CD4-positive, alpha-beta T cell treated with Interleukin-6 at 100 ng/mL for 8 hours (primary cell): ENCODE results near the gene DDX1.

Source experiments
- DNase-seq: peaks from one replicate; pipeline ENCODE4 v3.0.0-alpha.2; 2020; ENCODE audit warnings: mixed read lengths, low spot score

The DDX1 gene

DNA sequence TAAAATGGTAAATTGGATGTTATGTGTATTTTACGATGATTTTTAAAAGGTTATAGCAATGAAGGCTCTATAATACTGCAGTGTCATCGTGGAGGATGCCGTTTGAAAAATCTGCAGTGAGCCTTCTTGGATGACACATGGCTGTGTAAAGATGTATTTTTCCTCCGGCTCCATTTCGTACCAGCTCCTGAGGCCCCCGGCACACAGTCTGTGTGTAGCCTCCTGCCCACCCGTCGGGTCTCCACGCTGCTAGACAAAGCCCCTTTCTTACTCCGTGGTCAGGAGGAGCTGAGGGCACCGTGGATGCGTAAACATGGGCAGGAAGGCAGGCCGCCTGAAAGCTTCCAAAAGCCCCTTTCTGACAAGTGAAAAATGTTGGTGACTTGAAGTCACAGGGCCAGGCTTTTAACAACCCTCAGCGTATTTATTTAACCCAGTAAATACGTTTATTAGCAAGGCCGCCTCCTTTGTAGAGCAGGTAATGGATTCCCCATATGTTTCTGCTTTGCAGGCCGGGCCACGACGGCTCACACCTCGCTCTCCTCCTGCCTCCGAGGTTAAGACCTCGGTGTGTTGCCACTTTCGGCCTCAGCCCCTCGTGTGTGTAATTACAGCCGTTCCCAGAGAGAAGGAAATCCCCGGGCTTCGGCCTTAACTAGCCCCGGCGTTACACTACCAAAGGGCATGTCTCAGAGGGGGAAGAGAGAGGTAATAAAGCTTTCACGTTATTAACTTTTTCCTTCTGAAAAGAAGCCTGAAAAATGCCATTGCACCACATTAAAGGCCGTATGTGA is 72.8 kb downstream of the DDX1 start:
- DNase-seq = no peak

DNA sequence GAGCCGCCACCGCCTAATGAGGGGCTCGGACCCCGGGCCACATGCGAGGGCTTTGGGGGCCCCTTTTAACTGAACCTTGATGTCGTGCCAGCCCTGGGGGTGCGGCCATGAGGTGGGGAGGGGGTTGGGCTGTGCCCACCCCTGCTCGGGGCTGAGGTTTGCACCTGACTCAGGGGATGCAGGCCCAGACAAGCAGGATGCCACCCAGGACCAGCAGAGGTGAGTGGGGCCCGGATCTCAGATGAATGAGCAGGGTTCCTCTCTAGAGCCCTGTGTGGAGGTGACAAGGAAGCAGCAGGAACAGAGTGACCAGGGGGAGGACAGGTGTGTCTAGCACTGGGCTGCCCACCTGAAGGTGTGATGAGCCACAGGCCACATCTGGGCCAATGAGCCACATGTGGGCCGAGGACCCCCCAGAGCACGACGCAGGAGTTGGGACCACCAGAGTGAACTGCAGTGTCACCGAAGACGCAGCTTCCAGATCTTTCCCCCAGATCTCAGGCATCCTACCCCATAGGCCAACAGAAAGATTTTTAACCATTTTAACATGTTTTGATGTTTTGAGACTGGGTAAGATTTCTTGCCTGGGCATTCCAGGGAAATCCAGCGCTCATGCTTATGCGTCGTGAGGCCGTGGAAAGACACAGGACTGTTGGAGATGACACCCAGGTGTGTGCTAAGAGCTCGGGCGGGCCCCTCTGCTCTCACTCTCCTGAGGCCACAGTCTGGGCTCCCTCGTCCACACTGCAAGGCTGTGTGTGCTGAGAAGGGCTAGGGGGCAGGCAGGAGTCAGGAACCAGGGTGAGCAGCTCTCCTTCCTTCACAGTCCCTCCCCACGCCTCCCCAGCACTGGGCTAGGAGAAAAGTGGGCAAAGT is 73.6 kb downstream of the DDX1 start:
- DNase-seq = no peak

DNA sequence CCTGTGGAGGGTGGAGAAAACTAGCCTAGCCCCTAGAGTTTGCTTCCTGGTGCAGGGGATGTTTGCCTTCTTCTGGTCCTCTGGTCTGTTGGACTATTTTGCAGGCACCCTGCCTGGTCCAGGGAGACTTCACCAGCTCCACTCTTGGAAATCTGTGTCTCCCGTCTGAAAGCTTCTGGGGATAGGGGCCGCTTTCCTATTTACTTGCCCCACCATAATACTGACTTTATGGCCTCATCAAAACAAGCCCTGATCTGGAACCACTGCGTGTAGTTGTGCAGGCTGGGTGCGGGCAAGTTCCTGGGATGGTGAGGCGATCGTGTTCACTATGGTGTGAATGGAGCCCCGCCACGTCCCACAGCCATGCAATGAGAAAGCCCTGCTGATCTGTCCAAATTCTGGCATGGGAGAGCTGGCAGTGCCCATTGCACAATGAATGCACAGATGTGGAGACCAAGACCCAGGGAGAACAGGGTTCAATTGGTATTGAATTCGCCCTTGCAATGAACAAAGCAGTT is 74.3 kb downstream of the DDX1 start:
- DNase-seq = no peak

DNA sequence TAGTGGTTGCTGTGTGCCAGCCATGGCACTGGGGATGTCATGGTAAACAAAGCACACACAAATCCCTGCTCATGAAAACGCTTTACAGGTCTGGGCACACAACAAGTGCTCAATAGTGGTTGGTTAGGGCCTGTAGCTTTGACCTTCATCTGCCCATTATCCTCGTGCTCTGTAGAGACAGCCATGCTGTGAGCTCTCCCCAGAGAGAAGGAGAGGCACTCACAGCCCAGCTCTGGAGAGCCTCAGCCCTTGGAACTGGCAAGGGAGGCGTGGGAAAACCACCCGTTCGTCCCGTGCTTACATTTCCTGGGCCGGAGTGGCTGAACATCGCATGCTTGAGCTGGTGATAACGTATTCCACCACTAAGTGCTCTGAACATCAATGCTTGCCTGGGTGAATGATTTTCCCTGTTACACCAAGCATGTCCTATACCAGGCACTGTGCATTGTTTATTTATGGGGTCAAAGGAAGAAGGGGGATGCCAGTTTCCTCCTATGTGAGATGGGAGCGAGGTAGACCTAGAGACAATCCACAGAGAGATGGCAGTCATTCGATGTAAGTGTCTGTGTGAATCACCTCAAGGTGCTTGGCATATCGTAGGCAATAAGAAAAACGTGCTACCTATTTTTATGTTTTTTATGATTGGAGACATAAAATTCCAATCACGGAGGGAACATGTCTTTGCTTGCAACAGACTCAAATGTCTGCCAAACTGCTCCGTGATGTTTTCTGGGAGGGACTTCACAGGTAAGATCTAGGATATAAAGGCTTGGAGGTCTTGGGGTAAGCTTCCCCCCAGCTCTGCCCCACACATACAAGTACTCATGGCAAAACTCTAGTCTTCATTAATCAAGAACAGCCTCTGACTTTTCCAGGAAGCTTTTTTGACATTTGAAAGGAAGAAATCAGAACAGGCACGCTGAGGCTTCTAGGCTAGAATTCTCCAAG is 75.5 kb downstream of the DDX1 start:
- no peak for DNase-seq

DNA sequence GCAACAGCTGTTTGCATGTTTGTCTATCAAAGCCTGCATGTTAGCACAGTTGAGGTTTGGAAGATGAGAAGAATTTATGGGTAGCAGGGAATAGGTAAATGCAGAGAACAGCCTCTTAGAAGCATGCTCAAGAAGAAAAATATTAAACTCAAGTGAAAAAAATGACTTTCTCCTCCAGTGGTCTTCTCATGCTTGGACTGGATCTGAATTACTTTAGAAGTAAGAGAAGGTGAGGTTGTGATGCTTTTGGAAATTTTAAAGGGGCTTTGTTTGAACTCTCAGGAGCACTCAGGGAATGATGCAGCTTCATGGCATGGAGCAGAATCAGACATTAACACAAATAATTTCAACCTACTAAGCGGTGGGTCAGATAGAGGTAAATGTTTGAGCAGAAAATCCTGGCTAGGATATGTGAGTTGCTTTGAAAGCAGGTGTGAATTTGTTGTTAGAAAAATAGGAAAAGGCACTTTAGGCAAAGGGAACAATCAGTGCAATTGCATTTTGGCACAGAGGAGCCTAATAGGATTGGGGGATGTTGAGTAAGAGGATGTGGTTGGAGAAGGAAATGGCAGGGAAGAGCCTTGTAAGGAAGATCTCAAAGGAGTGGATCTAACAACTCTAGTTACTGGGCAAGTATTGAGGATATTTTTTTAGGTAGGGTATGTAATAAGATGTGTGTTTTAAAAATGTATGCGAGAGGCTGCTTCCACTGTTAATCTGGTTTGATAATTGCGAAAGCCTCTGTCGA is 76.3 kb downstream of the DDX1 start:
- no peak for DNase-seq

GRCh38 chr2:15668611-15669305 is 77.1 kb downstream of the DDX1 start:
- DNase-seq = no peak

GRCh38 chr2:15669375-15669910 is 77.8 kb downstream of the DDX1 start:
- DNase-seq = no peak

DNA sequence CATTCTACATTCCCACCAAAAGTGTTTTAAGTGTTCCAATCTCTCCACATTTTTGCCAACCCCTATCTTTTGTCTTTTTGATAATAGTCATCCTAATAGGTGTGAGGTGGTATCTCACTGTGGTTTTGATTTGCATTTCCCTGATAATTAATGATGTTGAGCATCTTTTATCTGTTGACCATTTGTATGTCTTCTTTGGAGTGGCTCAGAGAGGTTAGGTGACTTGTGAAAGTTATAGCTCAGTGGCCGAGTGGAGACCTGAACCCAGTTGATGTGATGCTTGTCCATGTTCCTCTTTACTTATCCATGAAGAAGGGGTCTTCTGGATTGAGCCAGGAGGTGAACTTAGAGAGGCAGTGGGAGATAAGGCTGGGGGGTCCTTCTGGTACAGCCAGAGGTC is 78.8 kb downstream of the DDX1 start:
- no peak for DNase-seq

DNA sequence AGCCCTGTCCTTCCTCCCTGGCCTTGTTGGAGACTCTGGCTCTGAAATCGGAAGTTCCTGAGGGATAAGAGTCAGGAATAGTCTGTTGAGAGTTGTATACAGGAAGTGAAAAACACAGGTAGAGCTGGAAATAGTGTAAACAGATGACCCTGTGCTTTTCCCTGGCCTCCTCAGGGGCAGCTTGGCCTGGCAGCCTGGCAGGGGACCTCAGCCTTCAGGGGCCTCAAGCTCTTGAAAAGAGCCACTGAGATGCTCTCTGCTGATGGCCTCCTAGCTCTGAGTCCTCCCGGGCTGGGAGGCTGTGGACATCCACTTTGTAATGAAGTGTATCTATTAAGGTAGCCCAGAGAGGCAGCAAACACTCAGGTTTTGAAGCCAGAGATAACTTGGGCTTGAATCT is 79.3 kb downstream of the DDX1 start:
- no peak for DNase-seq

GRCh38 chr2:15671409-15671808 is 79.7 kb downstream of the DDX1 start:
- no peak for DNase-seq

GRCh38 chr2:15671842-15672815 is 80.5 kb downstream of the DDX1 start:
- no peak for DNase-seq

DNA sequence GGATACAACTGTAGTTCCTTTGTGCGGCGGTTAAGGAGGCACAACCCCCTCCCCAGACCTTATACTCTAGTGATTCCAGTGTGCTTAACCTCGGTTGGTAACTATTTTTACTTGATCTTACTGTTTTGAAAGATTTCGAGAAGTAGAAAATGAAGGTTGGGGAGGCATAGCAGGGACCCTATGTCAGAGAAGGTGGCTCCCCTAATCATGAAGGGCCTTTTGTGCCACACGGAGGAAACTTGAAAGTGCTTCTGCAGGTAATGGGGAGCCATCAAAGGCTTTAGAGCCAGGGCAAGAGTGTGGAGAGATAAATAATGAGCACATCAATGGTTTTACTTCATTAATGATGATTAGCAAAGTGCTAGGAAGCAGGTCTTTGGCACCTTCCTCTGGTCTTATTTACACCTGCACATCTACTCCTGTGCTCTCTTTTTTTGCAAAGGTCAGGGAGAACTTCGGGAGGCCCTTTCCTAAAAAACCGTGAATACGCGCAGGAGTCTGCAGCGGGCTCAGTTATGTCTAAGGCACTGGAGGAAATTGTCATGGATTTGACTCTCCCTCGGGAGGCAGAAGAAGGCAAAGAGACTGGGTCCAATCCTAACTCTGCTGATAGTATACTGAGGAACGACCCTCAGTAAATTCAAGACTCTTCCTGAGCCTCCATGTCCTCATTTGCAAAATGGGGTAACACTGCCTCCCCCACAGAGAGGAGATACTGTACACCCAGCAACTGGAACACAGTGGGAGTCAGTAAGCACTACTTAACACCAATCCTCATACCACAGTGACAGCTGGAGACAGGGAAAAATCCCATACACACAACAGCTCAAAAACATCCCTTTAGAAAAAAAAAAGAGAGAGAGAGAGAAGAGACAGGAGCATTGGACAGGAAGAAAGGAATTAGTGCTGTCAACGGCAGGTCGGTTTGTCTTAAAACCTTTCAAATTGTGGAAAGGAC is 81.6 kb downstream of the DDX1 start:
- DNase-seq = no peak

DNA sequence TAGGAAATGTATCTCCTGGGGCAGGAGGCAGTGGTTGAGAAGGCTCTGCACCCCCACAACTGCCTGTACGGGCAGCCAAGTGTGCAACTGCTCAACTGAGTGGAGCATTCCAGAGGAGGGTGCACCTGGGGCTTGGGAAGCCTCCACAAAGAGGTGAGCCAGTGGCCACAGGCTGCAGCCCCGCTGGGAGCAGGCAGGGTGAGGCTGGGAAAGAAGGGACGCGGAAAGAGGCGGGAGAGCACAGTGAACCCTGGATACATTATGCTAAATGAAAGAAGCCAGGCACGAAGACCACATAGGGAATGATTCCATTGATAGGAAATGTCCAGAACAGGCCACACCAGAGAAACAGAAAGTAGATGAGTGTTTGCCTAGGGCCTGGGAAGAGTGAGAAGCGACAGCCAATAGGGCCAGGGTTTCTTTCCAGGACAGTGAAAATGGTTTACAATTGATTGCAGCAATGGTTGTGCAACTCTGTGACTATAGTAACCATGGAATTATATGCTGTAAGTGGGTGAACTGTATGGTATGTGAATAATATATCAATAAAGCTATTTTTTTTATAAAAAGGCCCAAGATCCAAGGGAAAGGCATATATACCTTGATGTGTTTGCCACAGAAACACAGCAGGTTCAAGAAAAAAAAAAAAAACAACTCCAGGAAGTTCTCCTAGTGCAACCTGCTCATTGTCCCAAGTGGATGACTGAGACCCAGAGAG is 82.4 kb downstream of the DDX1 start:
- DNase-seq = no peak

- no peak for DNase-seq
These were observed 83.2 kb downstream of the DDX1 start for GRCh38 chr2:15674637-15675455.

DNA sequence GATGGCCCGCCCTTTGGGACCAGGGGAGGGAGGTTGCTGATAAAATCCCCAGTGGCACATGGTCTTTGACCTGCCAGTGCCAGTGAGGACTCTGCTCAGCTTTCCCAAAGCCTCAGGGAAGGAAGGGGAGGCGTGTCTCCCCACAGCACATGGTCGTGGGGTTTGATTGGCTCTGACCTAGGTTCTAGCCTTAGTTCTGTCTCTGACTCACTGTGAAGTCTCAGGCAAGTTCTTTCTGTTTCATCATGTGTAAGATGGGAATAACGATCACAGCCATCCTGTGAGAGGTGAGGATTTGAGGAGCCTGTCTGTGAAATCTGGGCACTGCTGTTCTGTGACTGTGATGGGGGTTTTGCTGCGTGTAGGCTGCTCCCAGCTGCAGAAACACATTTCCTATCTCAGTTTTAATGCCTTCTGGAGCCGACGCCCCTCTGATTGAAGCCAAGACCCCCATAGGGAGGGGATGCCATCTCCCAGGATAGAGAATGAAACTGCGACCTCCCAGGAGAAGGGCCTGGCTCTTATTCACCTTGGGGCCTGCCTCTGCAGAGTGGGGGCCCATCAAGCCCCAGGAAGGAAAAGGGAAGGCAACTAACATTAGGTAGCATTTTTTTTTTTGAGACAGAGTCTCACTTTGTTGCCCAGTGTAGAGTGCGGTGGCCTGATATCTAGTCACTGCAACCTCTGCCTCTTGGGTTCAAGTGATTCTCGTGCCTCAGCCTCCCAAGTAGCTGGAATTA is 84.0 kb downstream of the DDX1 start:
- DNase-seq = no peak
